ENCODE results near the gene SRSF10. TPM values are rescaled to one million over a fixed set of nuclear protein-coding genes. Genes with fewer than 3 reads are reported as not detected.

Gene SRSF10
- total RNA-seq, 1 experiment from 2014 or later, result 142 TPM

DNA sequence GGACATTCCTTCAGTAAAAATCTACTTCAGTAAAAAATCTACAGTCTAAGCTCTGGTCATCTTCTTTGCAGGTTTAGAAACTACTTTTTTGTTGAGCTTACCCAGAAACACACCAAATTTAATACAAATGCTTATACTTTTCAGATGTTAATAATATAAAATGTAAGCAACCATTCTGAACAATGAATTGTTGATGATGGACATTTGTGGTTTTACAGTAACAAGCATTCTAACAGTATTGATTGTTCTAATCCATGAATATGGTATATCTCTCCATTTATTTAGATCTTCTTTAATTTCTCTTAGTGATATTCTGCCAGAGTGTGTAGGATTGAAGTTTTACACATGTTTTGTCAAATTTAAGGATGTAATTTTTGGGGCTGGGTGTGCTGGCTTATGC, 27.0 kb upstream of the SRSF10 start:
- ChIA-PET CTCF (no interaction called here), POLR2A (no interaction called here), RAD21 (ENCODE audit: low non-redundant PET in 1 of 2, low total read pairs in 2 of 2, uncharacterized antibody in 2 of 2, unreplicated experiment in 2 of 2) (no interaction called here)
- Histone ChIP-seq H3K36me3 (ENCODE audit: control insufficient read depth in 1 of 2, insufficient read depth in 2 of 2, low read length in 2 of 2) (no peaks in the 10 kb centered on the region), H3K4me2 (ENCODE audit: low read length) (no peak overlapping the region), H3K27ac (ENCODE audit: low read depth, low read length) (no peak overlapping the region), H3K4me3 (replicated peaks in 1 of 2; ENCODE audit: low read depth in 1 of 2, low read length in 2 of 2) (no peak overlapping the region), H3K9me2 (ENCODE audit: insufficient read depth) (no peaks in the 10 kb centered on the region), H2AFZ (ENCODE audit: low read depth, low read length, poor library complexity, severe bottlenecking) (no peak overlapping the region), H3K4me1 (ENCODE audit: control insufficient read depth in 1 of 2, insufficient read depth in 2 of 2, low read length in 2 of 2) (peaks cover 18% of the 10 kb centered on the region in 2 experiments), H4K20me1 (ENCODE audit: insufficient read depth) (no peaks in the 10 kb centered on the region), H3K9me3 (ENCODE audit: control insufficient read depth in 1 of 2, insufficient read depth in 1 of 2, low read depth in 1 of 2, low read length in 2 of 2) (no peaks in the 10 kb centered on the region), H3K27me3 (ENCODE audit: insufficient read depth, low read length) (no peaks in the 10 kb centered on the region), H3K9ac (ENCODE audit: low read length) (no peak overlapping the region), H3K79me2 (ENCODE audit: insufficient read depth, low read length) (no peaks in the 10 kb centered on the region)
- intact Hi-C loops (cut with micrococcal nuclease), result no loop called here
- TF ChIP-seq ZFX (IDR thresholded peaks at IDR 0.05) (no peak), CBX3 (IDR thresholded peaks at IDR 0.05; ENCODE audit: low read depth) (no peak), SRF (IDR thresholded peaks at IDR 0.05; ENCODE audit: low read depth) (no peak), EGR1 (IDR thresholded peaks at IDR 0.05; ENCODE audit: low read depth) (no peak), FOSL1 (IDR thresholded peaks at IDR 0.05; ENCODE audit: low read depth) (no peak), TCF7L2 (IDR thresholded peaks at IDR 0.05; ENCODE audit: borderline replicate concordance, extremely low read depth, insufficient read depth, insufficient read length) (no peak), SP1 (IDR thresholded peaks at IDR 0.05; ENCODE audit: low read depth) (no peak)
- TF ChIP-seq, protein P1, sequence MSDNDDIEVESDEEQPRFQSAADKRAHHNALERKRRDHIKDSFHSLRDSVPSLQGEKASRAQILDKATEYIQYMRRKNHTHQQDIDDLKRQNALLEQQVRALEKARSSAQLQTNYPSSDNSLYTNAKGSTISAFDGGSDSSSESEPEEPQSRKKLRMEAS (IDR thresholded peaks at IDR 0.05), result no peak
- TF ChIP-seq, protein P2, sequence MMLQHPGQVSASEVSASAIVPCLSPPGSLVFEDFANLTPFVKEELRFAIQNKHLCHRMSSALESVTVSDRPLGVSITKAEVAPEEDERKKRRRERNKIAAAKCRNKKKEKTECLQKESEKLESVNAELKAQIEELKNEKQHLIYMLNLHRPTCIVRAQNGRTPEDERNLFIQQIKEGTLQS (IDR thresholded peaks at IDR 0.05), result no peak
- TF ChIP-seq, protein P3, sequence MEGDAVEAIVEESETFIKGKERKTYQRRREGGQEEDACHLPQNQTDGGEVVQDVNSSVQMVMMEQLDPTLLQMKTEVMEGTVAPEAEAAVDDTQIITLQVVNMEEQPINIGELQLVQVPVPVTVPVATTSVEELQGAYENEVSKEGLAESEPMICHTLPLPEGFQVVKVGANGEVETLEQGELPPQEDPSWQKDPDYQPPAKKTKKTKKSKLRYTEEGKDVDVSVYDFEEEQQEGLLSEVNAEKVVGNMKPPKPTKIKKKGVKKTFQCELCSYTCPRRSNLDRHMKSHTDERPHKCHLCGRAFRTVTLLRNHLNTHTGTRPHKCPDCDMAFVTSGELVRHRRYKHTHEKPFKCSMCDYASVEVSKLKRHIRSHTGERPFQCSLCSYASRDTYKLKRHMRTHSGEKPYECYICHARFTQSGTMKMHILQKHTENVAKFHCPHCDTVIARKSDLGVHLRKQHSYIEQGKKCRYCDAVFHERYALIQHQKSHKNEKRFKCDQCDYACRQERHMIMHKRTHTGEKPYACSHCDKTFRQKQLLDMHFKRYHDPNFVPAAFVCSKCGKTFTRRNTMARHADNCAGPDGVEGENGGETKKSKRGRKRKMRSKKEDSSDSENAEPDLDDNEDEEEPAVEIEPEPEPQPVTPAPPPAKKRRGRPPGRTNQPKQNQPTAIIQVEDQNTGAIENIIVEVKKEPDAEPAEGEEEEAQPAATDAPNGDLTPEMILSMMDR (IDR thresholded peaks at IDR 0.05 in 2 of 3, conservative IDR thresholded peaks at IDR 0.05 in 1 of 3; ENCODE audit: borderline replicate concordance in 1 of 3, insufficient read depth in 1 of 3, low read depth in 2 of 3, low read length in 2 of 3), result no peak
- no TSS peak for BruUV-seq (replicated peaks)
- DNase-seq (ENCODE audit: low read depth, low spot score) (no peak), ATAC-seq (no peak)
